Glutamatergic neuron (in vitro differentiated cells): ENCODE data around the gene SPTLC3. TPM values are rescaled to one million over a fixed set of nuclear protein-coding genes. Genes with fewer than 3 reads are reported as not detected.

Experiments
- DNase-seq: peaks from one replicate; pipeline ENCODE4 v3.0.0; 2022
- H3K27ac Mint-ChIP-seq: one replicate; pipeline ENCODE4 v1.8.0; 2020; ENCODE audit warnings: mild to moderate bottlenecking, mixed read lengths, inconsistent platforms; ENCODE audit not compliant: unreplicated experiment
- H3K27me3 Mint-ChIP-seq: one replicate; pipeline ENCODE4 v1.8.0; 2020; ENCODE audit warnings: mild to moderate bottlenecking, moderate library complexity, mixed read lengths, inconsistent platforms; ENCODE audit not compliant: unreplicated experiment
- H3K36me3 Mint-ChIP-seq: one replicate; pipeline ENCODE4 v1.8.0; 2020; ENCODE audit warnings: mild to moderate bottlenecking, mixed read lengths, inconsistent platforms; ENCODE audit not compliant: unreplicated experiment
- H3K4me1 Mint-ChIP-seq: one replicate; pipeline ENCODE4 v1.8.0; 2020; ENCODE audit warnings: mild to moderate bottlenecking, low read depth, mixed read lengths, inconsistent platforms; ENCODE audit not compliant: unreplicated experiment
- H3K4me3 Mint-ChIP-seq: one replicate; pipeline ENCODE4 v1.8.0; 2020; ENCODE audit warnings: mild to moderate bottlenecking, mixed read lengths, inconsistent platforms; ENCODE audit not compliant: unreplicated experiment
- H3K9me3 Mint-ChIP-seq: one replicate; pipeline ENCODE4 v1.8.0; 2020; ENCODE audit warnings: mild to moderate bottlenecking, moderate library complexity, mixed read lengths, inconsistent platforms; ENCODE audit not compliant: unreplicated experiment
- total RNA-seq: library from RNA; stranded (reverse); fragmentation: NEBNext Ultra II Directional; extraction: Animal tissue kit (Norgen Biotek cat#: 25700); gene quantifications from one replicate; pipeline ENCODE4 v1.2.1, GENCODE V29; 2021; ENCODE audit not compliant: unreplicated experiment
- TF ChIP-seq, protein P1 (sequence below): fragments of 200-600 bp; sonication (generic); IDR thresholded peaks from one replicate; pipeline ENCODE4 v1.5.0; 2021; ENCODE audit not compliant: partially characterized antibody, unreplicated experiment

SPTLC3 gene
- total RNA-seq, 1 donor from 2014 or later = not detected

DNA sequence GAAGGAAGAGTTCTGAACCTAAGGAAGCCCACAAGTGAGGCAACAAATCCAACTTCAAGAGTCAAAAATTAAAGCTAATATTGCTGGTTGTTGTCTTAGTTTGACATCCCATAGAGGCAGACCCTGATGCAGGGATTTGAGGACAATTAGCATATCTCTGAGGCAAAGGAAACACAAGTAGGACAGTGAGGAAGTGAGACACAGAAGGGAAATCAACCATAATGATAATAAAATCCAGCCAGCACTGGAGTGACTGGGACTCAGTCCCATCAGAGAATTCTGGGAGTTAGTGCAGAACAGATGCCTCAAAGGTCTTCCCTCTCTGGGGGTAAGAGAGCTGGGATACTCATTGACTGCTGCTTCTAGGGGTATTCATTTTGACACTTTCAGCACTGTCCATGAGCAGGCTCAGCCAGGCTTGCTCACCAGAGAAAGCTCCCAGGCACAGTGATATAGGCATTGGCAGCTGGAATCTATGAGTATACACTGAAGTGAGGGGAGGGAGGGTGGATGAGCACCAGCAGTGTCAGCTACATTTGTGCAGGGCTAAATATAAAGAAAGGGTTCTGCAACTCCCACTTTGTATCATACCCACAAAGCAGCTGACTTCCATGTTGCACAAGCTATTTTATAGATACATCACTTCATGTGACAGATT, 43.4 kb upstream of the SPTLC3 start:
- H3K27ac Mint-ChIP-seq = no peak overlapping the region
- DNase-seq = no peak
- no peaks in the 10 kb centered on the region for H3K4me1 Mint-ChIP-seq

DNA sequence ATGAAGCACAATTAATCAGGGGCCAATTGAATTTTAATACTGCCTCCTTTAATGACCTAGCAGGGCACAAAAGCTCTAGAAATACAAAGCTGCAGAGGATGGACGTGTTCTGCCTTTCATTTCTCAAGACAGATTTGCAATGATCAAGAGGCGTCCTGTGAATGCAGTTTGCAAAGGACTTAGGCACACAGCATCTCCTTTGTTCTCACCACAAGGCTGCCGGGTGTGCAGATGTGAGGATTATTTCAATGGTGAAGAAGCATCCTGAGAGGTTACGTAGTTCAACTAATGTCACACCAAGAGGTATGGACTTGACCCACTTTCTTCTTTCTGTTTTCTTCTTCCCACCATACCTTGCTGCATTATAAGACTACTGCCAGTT, 42.9 kb upstream of the SPTLC3 start:
- Mint-ChIP-seq H3K4me1 (no peaks in the 10 kb centered on the region), H3K9me3 (no peaks in the 10 kb centered on the region), H3K27me3 (no peaks in the 10 kb centered on the region), H3K27ac (no peak overlapping the region), H3K36me3 (no peaks in the 10 kb centered on the region), H3K4me3 (no peak overlapping the region)
- TF ChIP-seq, protein P1, sequence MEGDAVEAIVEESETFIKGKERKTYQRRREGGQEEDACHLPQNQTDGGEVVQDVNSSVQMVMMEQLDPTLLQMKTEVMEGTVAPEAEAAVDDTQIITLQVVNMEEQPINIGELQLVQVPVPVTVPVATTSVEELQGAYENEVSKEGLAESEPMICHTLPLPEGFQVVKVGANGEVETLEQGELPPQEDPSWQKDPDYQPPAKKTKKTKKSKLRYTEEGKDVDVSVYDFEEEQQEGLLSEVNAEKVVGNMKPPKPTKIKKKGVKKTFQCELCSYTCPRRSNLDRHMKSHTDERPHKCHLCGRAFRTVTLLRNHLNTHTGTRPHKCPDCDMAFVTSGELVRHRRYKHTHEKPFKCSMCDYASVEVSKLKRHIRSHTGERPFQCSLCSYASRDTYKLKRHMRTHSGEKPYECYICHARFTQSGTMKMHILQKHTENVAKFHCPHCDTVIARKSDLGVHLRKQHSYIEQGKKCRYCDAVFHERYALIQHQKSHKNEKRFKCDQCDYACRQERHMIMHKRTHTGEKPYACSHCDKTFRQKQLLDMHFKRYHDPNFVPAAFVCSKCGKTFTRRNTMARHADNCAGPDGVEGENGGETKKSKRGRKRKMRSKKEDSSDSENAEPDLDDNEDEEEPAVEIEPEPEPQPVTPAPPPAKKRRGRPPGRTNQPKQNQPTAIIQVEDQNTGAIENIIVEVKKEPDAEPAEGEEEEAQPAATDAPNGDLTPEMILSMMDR = no peak
- DNase-seq = no peak

More for the DNA sequence above, 43.4 kb upstream of the SPTLC3 start:
- no peaks in the 10 kb centered on the region for H3K36me3 Mint-ChIP-seq
- no peaks in the 10 kb centered on the region for H3K27me3 Mint-ChIP-seq
- TF ChIP-seq, protein P1 = no peak
- H3K4me3 Mint-ChIP-seq = no peak overlapping the region
- H3K9me3 Mint-ChIP-seq = no peaks in the 10 kb centered on the region

DNA sequence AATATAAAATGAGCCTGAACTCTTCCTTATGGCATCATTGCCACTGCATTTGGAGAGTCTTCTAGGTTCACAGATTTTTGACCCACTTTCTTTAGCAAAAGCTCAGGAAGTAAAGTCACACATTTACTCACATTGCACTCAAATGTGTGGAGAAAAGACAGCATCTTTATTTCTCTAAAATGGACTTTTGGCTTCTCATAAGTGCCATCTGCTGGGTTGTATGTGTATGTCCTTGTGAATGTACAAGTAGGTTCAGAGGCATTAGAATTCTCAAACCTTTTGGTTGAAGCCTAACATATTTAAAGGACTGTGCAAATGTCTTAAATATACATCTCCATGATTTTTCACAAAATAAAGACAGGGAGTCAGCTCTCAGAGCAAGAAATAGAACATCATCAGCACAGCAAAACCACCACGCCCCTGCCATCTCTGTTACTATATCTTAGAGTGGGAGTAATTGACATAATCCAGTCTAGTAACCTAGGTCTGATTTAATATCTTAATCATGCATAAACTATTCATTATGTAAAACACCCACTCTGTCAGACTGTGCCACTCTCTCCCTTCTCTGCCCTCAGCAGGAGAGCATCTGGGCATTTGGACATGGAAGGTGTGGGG, 42.2 kb upstream of the SPTLC3 start:
- DNase-seq = no peak
- H3K9me3 Mint-ChIP-seq = no peaks in the 10 kb centered on the region
- TF ChIP-seq, protein P1 = no peak
- H3K36me3 Mint-ChIP-seq = no peaks in the 10 kb centered on the region
- H3K4me3 Mint-ChIP-seq = no peak overlapping the region
- H3K27me3 Mint-ChIP-seq = no peaks in the 10 kb centered on the region
- no peaks in the 10 kb centered on the region for H3K4me1 Mint-ChIP-seq
- no peak overlapping the region for H3K27ac Mint-ChIP-seq

DNA sequence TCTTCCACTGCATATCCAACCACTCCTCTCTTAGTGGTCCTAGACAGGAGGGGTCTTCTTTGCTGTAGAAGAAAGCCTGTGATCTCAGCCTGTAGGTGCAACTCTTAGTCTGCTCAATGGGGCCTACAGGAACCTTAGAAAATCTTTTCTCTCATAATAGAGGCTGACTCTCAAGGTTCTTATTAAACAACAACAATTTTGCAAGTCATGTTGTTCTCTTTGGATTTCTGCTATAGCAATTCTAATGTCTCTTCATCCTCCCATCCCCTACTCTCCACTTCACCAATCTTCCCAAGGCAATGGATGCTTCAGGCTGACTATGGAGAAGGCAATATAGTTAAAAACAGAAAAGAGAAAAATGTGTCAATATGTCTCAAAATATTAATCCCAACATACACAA, 40.8 kb upstream of the SPTLC3 start:
- H3K4me3 Mint-ChIP-seq = no peak overlapping the region
- H3K9me3 Mint-ChIP-seq = no peaks in the 10 kb centered on the region
- no peaks in the 10 kb centered on the region for H3K4me1 Mint-ChIP-seq
- H3K27ac Mint-ChIP-seq = no peak overlapping the region
- H3K27me3 Mint-ChIP-seq = no peaks in the 10 kb centered on the region
- H3K36me3 Mint-ChIP-seq = no peaks in the 10 kb centered on the region
- DNase-seq = no peak
- TF ChIP-seq, protein P1 = no peak

DNA sequence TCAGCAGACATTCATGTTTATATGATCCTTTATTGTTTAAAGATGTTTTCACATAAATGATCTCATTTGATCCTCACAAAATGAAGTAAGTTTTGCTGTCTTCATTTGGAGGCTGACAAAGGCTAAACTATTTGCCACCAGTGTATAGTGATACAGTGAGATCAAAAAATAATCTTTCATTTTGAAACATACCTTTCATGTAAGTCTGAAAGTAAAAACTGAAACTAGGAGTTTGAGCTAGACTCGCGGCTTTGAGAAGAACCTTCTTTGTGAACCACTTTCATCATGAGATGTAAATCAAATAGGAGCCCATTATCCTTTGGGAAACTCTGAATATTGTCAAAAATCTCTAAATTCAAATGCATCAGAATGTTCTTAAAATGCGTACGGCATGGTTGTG, 40.3 kb upstream of the SPTLC3 start:
- Mint-ChIP-seq H3K36me3 (no peaks in the 10 kb centered on the region), H3K27ac (no peak overlapping the region), H3K4me1 (no peaks in the 10 kb centered on the region), H3K9me3 (no peaks in the 10 kb centered on the region), H3K27me3 (no peaks in the 10 kb centered on the region), H3K4me3 (no peak overlapping the region)
- no peak for DNase-seq
- TF ChIP-seq, protein P1 = no peak
